Measurements from ENCODE around the gene HEY2. TPM values are rescaled to one million over a fixed set of nuclear protein-coding genes. Genes with fewer than 3 reads are reported as not detected.
"Not testable (repeated sequence)": the region's sequence is repeated elsewhere in the genome, so short reads cannot be mapped to it uniquely, and the experiment has no call there.

HEY2 gene
- total RNA-seq, 2 donors from 2014 or later, result 0.09 TPM; not detected in 1

GRCh38 chr6:125773387-125774341, 24.2 kb downstream of the HEY2 start:
- Mint-ChIP-seq H3K4me1 (peaks cover 5% of the 10 kb centered on the region), H3K36me3 (ENCODE audit: low read depth) (no peaks in the 10 kb centered on the region)

DNA sequence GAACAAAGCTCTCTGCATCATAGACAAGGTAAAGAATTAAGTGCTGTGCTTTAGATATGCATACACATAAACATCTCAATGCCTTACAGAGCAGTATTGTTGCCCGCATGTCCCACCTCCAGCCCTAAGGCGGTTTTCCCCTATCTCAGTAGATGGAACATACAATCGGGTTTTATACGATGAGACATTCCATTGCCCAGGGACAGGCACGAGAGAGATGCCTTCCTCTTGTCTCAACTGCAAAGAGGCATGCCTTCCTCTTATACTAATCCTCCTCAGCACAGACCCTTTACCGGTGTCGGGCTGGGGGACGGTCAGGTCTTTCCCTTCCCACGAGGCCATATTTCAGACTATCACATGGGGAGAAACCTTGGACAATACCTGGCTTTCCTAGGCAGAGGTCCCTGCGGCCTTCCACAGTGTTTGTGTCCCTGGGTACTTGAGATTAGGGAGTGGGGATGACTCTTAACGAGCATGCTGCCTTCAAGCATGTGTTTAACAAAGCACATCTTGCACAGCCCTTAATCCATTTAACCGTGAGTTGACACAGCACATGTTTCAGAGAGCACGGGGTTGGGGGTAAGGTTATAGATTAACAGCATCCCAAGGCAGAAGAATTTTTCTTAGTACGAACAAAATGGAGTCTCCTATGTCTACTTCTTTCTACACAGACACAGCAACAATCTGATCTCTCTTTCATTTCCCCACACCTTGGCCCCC, 26.8 kb downstream of the HEY2 start:
- H3K4me3 Mint-ChIP-seq; H3K4me1 Mint-ChIP-seq; H3K9me3 Mint-ChIP-seq; H3K27me3 Mint-ChIP-seq; H3K36me3 Mint-ChIP-seq (ENCODE audit: low read depth); H3K27ac Mint-ChIP-seq; ATAC-seq (replicated peaks): not testable (repeated sequence)

More at GRCh38 chr6:125773387-125774341, 24.2 kb downstream of the HEY2 start:
- H3K27ac Mint-ChIP-seq, result no peak overlapping the region
- H3K9me3 Mint-ChIP-seq, result no peaks in the 10 kb centered on the region
- no peak overlapping the region for H3K4me3 Mint-ChIP-seq
- no peaks in the 10 kb centered on the region for H3K27me3 Mint-ChIP-seq
- peak; percentile 91 for ATAC-seq (replicated peaks)

DNA sequence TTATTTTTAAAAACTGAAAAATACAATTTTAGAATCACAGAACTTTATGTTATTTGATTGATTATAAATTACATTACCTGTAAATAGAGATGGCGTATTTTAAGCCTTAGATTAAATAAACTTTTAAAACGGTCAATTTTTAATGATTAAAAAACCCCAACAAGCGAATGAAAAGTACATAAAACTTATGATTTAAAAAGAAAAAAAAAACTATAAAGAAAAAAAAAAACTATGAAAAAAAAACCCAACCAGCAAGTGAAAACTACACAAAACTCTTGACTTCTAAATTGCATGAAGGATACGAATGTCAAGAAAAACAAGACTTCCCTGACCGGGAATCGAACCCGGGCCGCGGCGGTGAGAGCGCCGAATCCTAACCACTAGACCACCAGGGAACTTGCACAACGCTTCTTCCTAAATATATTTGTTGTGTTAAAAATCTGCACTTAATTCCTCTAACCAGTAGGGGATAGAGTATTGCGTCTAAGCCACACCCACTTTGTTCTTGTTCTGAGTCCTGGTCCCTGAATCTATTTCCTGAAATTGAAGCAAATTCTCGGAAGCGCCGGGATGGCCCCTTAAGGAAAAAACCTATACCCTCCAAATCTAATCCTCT, 30.6 kb downstream of the HEY2 start:
- Mint-ChIP-seq H3K4me1 (peaks cover 8% of the 10 kb centered on the region), H3K27me3 (no peaks in the 10 kb centered on the region), H3K9me3 (no peaks in the 10 kb centered on the region), H3K4me3 (no peak overlapping the region), H3K36me3 (ENCODE audit: low read depth) (no peaks in the 10 kb centered on the region), H3K27ac (no peak overlapping the region)
- ATAC-seq (replicated peaks), result peak; percentile 83

- H3K4me3 Mint-ChIP-seq, result no peak overlapping the region
- no peak overlapping the region for H3K27ac Mint-ChIP-seq
- H3K36me3 Mint-ChIP-seq (ENCODE audit: low read depth), result peaks cover 2% of the 10 kb centered on the region
- no peaks in the 10 kb centered on the region for H3K9me3 Mint-ChIP-seq
- no peaks in the 10 kb centered on the region for H3K27me3 Mint-ChIP-seq
- H3K4me1 Mint-ChIP-seq, result peaks cover 8% of the 10 kb centered on the region
- ATAC-seq (replicated peaks), result peak; percentile 82
These were observed 31.3 kb downstream of the HEY2 start for GRCh38 chr6:125780540-125781313.

- Mint-ChIP-seq H3K4me3 (no peak overlapping the region), H3K27me3 (no peaks in the 10 kb centered on the region), H3K27ac (no peak overlapping the region), H3K36me3 (ENCODE audit: low read depth) (peaks cover 9% of the 10 kb centered on the region), H3K4me1 (peaks cover 8% of the 10 kb centered on the region), H3K9me3 (no peaks in the 10 kb centered on the region)
- peak; percentile 65 for ATAC-seq (replicated peaks)
These were observed 32.0 kb downstream of the HEY2 start for GRCh38 chr6:125781314-125781868.

DNA sequence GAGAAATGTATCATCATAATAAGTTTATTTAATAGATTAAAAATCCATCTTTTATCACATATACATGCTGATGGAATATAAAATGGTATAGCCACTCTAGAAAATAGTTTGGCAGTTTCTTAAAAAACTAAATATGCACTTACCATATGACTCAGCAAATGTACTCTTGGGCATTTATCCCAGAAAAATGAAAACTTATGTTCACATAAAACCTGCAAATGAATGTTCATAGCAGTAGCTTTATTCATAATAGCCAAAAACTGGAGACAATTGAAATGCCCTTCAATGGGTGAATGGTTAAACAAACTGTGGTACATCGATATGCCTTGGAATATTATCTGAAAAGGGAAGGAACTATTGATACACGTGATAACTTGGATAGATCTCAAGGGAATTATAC, 34.9 kb downstream of the HEY2 start:
- Mint-ChIP-seq H3K36me3 (ENCODE audit: low read depth) (peaks cover 24% of the 10 kb centered on the region), H3K9me3 (no peaks in the 10 kb centered on the region), H3K4me3 (no peak overlapping the region), H3K27me3 (no peaks in the 10 kb centered on the region), H3K27ac (no peak overlapping the region), H3K4me1 (peaks cover 10% of the 10 kb centered on the region)
- no peak for ATAC-seq (replicated peaks)

GRCh38 chr6:125787791-125788190, 38.4 kb downstream of the HEY2 start:
- peaks cover 15% of the 10 kb centered on the region for H3K4me1 Mint-ChIP-seq
- H3K9me3 Mint-ChIP-seq, result no peaks in the 10 kb centered on the region
- no peak for ATAC-seq (replicated peaks)
- H3K36me3 Mint-ChIP-seq (ENCODE audit: low read depth), result peaks cover 40% of the 10 kb centered on the region
- no peak overlapping the region for H3K27ac Mint-ChIP-seq
- no peaks in the 10 kb centered on the region for H3K27me3 Mint-ChIP-seq
- no peak overlapping the region for H3K4me3 Mint-ChIP-seq

GRCh38 chr6:125789167-125789566, 39.7 kb downstream of the HEY2 start:
- Mint-ChIP-seq H3K4me3 (peak overlapping the region; percentile 92), H3K9me3 (no peaks in the 10 kb centered on the region), H3K27ac (peak overlapping the region; percentile 94), H3K27me3 (no peaks in the 10 kb centered on the region), H3K36me3 (ENCODE audit: low read depth) (peaks cover 52% of the 10 kb centered on the region), H3K4me1 (peaks cover 27% of the 10 kb centered on the region)
- ATAC-seq (replicated peaks), result no peak

DNA sequence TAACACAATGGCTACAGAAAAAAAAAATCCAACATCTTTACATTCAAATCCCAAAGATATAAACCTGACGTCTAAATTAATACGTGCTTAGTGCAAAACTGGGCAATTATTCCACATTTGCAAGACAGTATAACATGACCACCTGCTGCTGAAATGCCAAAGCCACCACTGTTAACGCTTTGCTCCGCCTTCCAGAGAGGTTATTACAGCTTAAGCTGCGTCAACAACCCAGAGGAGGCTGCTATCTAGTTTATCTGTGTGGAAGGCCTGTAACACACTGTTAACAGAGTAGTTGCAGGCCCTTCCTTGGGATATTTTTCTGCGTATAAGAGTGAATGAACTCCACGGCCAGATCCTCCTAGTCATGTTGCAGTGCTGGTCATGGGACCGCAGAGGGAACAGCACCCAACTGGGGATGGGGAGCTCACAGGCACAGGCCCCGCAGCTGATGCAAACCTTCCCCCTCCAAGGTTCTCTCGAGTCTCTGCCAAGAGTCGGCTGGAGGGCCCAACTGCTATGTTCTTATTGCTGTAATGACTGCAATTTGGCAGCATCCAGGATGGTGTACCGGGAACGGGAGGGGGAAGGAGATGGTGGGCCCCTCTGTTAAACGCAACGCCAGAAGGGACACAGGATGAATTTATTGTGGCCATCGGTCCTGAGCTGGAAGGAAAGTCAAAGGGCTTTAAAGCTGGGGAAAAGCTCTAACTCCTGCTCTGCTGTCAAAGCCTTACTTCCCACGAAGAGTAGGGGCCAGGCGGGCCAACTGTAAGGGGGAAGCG, 40.3 kb downstream of the HEY2 start:
- ATAC-seq (replicated peaks), result peak; percentile 28
- Mint-ChIP-seq H3K36me3 (ENCODE audit: low read depth) (peaks cover 52% of the 10 kb centered on the region), H3K4me1 (peaks cover 31% of the 10 kb centered on the region)

GRCh38 chr6:125790358-125791150, 41.1 kb downstream of the HEY2 start, which contains the start of gene NCOA7:
Gene NCOA7, plus strand, starts transcription at chr6:125790960. Its CDS starts 24,395 bp downstream, at chr6:125815355.
- no peaks in the 10 kb centered on the region for H3K9me3 Mint-ChIP-seq
- ATAC-seq (replicated peaks), result peak; percentile 84
- H3K4me3 Mint-ChIP-seq, result peak within 1 kb of the TSS; percentile 92
- H3K27me3 Mint-ChIP-seq, result no peaks in the 10 kb centered on the region
- peaks cover 57% of the 10 kb centered on the region for H3K36me3 Mint-ChIP-seq (ENCODE audit: low read depth)
- H3K4me1 Mint-ChIP-seq, result peaks cover 34% of the 10 kb centered on the region
- H3K27ac Mint-ChIP-seq, result peak within 1 kb of the TSS; percentile 94

More for the DNA sequence above, 40.3 kb downstream of the HEY2 start:
- H3K27me3 Mint-ChIP-seq, result no peaks in the 10 kb centered on the region
- peak overlapping the region; percentile 92 for H3K4me3 Mint-ChIP-seq
- no peaks in the 10 kb centered on the region for H3K9me3 Mint-ChIP-seq
- H3K27ac Mint-ChIP-seq, result peak overlapping the region; percentile 94

DNA sequence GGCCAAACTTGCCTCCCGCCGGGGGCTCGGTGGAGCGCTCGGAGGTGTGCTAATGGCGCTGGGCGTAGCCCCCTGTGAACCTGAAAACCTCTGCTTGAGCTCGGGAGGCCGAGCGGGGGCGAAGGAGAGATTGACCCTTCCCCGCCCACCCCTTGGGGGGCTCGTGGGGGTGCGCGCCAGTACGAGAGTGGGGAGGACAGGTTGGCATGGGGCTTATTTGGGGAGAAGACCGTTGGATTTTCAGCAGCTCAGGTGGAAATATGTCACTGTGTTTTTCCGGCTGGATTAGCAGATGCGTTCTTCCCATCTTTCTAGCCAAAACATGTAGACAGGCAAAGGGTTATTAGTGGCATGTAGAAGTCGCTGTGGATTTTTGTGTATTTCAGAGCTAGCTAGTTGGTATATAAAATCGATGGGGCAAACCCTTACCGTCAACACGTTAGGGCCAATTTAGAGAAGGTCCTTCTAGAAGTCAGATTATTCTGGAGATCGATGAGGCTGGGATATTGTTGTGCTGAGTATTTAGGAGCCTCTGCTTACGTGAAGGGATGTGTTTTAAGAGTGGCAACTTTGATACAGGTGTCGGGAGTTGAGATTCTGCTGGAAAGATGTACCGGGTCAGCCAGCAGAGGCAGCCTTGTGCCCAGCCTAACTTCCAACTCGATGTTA, 41.9 kb downstream of the HEY2 start:
- H3K9me3 Mint-ChIP-seq, result no peaks in the 10 kb centered on the region
- H3K27me3 Mint-ChIP-seq, result no peaks in the 10 kb centered on the region
- H3K4me3 Mint-ChIP-seq, result peak overlapping the region; percentile 92
- peaks cover 53% of the 10 kb centered on the region for H3K36me3 Mint-ChIP-seq (ENCODE audit: low read depth)
- peak overlapping the region; percentile 93 for H3K27ac Mint-ChIP-seq
- peaks cover 38% of the 10 kb centered on the region for H3K4me1 Mint-ChIP-seq
- ATAC-seq (replicated peaks), result peak; percentile 23

GRCh38 chr6:125791820-125792165, 42.4 kb downstream of the HEY2 start:
- no peak for ATAC-seq (replicated peaks)
- Mint-ChIP-seq H3K9me3 (no peaks in the 10 kb centered on the region), H3K4me3 (peak overlapping the region; percentile 92), H3K27ac (peak overlapping the region; percentile 93), H3K36me3 (ENCODE audit: low read depth) (peaks cover 48% of the 10 kb centered on the region), H3K27me3 (no peaks in the 10 kb centered on the region), H3K4me1 (peaks cover 38% of the 10 kb centered on the region)
